Activated T-cell treated with anti-CD3 and anti-CD28 coated beads for 48 hours (primary cell): ENCODE results near the gene PXMP4.
"Not testable (repeated sequence)": the region's sequence is repeated elsewhere in the genome, so short reads cannot be mapped to it uniquely, and the experiment has no call there.

Experiments used
- DNase-seq: peaks from one replicate; pipeline ENCODE4 v3.0.0-alpha.2; 2020; ENCODE audit warnings: low read depth

Gene PXMP4, protein sequence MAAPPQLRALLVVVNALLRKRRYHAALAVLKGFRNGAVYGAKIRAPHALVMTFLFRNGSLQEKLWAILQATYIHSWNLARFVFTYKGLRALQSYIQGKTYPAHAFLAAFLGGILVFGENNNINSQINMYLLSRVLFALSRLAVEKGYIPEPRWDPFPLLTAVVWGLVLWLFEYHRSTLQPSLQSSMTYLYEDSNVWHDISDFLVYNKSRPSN

DNA sequence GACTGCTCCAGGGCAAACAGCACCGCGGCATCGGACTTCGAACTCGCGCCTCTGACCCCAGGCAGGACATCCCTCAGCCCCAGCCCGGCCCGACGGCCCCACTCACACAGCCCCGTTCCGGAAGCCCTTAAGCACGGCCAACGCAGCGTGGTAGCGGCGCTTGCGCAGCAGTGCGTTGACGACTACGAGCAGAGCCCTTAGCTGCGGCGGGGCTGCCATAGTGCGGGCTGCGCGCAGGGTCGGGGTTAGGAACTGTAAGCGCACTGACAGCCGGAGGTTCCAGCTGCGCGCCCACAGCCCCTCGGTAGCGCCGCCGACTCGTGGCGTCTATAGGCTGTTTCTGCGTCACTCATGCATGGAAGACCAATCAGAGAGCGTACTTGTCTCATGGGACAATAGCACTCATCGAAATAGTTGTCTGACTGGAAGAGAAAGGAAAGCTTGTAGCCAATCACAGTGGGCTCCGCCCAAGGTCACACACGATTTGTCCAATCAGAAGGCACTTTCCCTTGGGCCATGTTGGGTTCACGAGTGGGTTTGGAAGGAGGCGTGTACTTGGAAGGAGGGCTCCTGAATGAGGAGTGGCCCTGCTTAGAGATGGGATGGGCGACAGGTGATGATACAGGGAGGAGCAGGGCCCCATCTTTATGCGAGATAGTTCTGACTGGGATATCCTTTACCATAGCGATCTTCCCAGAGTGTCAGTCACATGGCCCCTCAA, at the start of gene PXMP4:
PXMP4 (minus strand) TSS at position 322 of the 721 bp plus-strand sequence; CDS start at position 219, 103 bp downstream.
- peak; percentile 76 for DNase-seq

GRCh38 chr20:33769043-33769442, 48.9 kb upstream of the PXMP4 start:
- no peak for DNase-seq

GRCh38 chr20:33767777-33768138, 47.6 kb upstream of the PXMP4 start:
- DNase-seq, result no peak

DNA sequence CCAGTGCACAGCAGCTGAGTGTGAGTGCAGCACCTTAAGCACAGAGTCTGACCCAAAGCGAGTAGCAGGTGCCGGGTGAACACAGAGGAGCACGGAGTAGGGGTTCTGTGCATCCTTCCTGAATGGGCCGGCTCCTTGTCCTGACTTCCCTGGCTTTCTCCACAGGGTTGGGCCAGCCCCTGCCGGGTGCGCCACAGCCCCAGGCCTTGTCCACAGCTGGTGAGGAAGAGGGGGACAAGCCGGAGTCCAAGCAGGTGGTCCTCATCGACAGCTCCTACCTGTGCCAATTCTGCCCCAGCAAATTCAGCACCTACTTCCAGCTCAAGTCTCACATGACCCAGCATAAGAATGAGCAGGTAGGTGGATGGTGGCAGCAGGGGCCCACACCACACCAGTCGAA, 46.6 kb upstream of the PXMP4 start:
- no peak for DNase-seq

GRCh38 chr20:33765592-33765991, 45.5 kb upstream of the PXMP4 start:
- no peak for DNase-seq

DNA sequence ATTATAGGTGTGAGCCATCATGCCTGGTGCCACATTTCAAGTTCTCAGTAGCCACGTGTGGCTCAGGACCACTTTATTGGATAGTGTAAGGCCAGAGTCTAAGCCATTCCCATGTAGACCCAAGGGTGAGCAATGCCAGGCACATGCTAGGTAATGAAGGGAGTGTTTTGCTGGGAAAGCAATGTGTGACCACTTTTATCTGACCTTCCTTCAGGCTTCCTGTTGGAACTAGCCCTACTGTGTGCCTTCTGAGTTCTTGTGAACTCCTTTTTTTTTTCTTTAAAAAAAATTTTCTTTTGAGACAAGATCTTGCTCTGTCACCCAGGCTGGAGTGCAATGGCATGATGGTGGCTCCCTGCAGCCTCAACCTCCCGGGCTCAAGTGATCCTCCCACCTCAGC, 45.0 kb upstream of the PXMP4 start:
- DNase-seq, result no peak

DNA sequence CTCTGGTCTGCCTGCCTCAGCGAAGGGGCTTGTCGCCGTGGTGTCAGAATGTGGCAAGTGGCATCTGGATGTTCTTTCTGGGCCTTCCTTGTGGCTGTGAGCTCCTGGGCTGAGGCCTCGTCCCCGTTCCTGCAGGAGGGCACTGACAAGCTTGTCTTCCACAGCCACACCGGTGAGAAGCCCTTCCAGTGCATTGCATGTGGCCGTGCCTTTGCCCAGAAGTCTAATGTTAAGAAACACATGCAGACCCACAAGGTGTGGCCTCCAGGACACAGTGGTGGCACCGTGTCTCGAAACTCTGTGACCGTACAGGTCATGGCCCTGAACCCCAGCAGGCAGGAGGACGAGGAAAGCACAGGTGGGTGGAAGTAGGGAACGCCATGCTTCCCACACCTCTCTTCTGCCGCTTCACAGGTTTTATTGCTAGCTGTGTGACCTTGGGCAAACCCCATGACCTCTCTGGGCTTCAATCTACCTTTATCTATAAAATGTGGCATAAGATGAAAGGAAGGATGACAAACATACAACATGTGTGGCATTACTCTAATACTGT, 41.7 kb upstream of the PXMP4 start:
- no peak for DNase-seq

- no peak for DNase-seq
Measured at GRCh38 chr20:33757458-33757857, 37.3 kb upstream of the PXMP4 start.

DNA sequence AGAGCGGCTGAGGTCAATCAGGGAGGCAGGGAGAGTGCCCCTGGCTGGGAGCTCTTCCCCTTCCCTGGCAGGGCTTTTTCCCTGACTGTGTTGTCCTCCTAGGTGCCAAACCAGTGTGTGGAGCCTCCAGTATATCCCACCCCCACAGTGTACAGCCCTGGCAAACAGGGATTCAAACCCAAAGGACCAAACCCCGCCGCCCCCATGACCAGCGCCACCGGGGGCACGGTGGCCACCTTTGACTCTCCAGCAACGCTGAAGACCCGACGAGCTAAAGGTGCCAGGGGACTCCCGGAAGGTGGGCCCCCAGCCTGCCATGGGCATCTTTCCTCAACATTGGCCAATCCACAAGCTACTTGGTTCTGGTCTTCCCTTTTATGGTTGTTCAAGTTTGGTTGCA, 36.9 kb upstream of the PXMP4 start:
- DNase-seq, result no peak

DNA sequence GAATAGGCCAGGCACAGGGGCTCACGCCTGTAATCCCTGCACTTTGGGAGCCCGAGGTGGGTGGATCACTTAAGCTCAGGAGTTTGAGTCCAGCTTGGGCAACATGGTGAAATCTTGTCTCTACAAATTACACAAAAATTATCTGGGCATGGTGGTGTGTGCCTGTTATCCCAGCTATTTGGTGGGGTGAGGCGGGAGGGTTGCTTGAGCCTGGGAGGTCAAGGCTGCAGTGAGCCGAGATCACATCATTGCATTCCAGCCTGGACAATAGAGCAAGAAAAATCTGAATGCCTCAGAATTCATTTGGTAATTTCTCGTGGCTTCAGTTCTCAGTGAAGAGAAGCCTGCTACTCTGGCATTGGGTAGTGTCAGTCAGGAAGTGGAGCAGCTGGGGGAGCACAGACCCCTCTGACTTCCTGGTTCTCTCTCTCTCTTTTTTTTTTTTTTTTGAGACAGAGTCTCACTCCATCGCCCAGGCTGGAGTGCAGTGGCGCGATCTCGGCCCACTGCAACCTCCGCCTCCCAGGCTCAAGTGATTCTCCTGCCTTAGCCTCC, 35.9 kb upstream of the PXMP4 start:
- DNase-seq, result not testable (repeated sequence)

- DNase-seq, result no peak
Measured at GRCh38 chr20:33753763-33754162, 33.7 kb upstream of the PXMP4 start.

DNA sequence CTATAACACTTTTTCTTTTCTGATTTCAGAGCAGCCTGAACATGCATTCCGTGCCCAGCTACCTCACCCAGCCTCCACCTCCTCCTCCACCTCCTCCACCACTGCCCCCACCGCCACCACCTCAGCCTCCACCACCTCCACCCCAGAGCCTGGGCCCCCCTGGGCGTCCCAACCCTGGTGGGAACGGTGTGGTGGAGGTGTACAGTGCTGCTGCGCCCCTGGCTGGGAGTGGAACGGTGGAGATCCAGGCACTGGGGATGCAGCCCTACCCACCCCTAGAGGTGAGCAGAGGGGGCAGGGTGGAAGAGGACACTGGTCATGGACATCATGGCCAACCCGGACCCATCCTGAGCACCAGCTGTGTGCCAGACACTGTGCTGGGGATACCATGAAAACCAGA, 33.0 kb upstream of the PXMP4 start:
- no peak for DNase-seq

- DNase-seq, result no peak
Measured at GRCh38 chr20:33751775-33752174, 31.7 kb upstream of the PXMP4 start.

DNA sequence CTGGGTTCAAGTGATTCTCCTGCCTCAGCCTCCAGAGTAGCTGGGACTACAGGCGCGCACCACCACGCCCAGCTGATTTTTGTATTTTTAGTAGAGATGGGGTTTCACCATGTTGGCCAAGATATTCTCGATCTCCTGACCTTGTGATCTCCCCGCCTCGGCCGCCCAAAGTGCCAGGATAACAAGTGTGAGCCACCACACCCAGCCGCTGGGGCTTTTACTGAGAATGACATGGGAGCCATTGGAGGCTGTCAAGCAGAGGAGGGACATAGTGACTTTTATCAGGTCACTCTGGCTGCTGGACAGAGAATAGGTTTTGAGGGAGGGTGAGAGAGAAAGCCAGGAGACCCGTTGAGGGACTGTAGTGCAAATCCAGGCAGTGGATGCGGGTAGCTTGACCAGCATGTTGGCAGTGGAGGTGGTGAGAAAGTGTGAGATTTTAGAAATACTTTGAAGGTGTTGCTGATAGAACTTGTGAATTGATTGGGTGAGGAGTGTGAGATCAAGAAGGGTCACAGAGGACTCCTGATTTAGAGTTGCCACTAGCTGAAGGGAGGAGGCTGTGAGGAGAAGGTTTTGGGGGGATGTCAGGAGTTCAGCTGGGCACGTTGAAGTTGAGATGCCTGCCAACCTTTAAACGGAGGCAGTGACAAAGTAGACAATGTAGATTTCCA, 26.4 kb upstream of the PXMP4 start:
- DNase-seq, result no peak

GRCh38 chr20:33744773-33745385, 24.8 kb upstream of the PXMP4 start:
- no peak for DNase-seq

DNA sequence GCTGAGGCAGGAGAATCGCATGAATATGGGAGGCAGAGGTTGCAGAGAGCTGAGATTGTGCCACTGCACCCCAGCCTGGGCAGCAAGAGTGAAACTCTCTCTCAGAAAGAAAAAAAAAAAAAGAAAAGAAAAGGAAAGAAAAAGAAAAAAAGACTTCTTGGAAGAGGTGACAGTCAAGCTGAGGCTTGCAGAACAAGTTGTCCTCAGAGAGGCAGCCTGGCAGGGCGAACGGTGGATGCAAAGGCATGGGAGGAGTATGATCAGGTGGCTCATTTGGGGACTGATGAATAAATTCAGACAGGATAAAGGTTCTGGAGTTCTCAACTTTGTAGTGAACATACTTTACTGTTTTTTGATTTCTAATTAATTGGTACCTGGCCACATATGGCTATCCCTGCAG, 24.1 kb upstream of the PXMP4 start:
- no peak for DNase-seq

DNA sequence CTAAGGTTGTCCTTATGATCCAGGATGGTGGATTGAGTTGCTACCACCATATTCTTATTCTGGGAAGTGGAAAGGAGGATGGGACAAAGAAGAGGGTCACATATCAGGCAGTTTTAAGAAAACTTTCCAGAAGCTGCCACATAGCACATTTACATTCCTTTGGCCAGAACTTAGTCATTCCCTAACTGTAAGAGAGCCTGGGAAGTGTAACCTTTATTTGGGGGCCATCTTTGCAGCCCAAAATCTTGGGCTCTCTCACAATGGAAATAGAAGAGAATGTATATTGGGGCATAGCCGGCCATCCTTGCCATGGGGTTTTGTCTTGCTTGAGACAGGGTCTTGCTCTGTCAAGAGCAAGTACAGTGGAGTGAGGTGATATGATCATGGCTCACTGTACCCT, 20.1 kb upstream of the PXMP4 start:
- no peak for DNase-seq

DNA sequence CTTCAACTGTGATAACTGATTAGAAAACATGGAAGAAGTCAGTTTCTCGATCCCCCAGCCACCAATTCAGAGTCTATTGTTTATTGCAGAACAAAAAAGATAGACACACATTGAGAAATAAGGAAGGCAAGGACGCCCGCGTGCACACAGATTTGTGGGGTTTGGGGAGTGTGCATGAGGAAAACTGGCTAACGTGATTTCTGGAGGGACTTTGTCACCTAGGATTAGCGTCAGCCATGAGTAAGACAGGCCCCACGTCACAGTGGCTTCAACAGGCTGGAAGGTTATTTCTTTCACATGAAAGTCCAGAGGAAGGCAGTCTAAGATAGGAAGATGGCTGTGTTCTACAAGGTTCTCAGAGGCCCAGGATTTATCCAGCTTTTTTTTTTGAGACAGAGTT, 19.4 kb upstream of the PXMP4 start:
- no peak for DNase-seq

DNA sequence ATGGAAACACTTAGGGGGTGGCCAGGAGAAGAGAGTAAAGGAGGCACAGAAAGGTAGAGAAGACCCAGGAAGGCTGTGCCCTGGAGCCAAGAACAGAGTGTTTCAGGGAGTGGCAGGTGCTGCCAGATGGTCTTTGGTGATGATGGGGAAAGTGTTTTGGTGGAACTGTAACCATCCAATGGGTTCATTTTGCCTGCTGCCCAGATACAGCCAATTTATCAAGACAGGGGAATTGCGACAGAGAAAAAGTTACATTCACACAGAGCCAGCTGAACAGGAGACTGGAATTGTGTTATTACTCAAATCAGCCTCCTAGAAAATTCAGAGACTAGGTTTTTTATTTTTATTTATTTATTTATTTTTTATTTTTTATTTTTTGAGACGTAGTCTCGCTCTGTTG, 16.9 kb upstream of the PXMP4 start:
- DNase-seq, result no peak

DNA sequence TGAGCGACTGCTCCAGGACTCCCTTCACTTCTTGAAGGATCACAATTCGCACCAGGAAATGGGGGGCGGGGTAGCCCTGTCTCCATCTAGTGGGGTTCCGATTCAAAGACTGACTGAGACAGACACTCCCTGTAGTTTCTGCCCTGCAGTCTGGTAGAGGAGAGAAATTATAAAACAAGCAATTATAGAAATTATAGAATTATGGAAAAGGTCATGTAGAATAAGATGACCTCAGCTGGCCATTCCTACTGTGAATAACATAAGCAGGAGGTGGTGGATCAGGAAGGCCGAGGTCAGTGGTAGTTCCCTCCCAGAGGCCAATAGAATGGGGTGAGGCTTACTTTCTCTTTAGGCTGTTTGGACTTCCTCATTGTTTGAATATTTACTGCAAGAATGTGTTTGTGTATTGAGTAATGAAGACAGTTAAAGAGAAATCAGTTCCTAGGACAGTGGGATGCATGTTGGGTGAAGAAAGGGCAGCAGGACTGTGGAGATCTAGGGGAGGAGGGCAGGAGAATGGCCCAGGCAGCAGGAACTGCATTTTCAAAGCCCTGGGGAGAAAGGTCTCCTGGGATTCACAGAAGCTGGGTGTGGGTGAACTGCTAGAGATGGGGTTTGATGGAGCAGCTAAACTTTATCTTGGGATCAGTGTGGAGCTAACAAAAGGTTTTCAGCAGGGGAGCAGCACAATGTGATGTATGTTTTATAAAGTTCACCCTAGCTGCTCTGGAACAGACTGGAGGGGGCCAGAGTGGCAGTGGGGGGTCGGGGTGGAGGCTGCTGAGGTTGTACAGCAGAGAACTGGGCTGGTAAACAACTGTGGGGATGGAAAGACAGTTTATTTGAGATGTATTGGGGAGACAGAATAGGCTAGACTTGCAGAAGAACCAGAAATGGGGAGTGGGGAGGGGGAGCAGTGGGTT, 13.8 kb upstream of the PXMP4 start:
- DNase-seq, result no peak
